Neutrophil (primary cell): ENCODE data around the gene CNTNAP5.

Source experiments
- H3K27ac ChIP-seq: fragments of 200-600 bp; sonication (generic); 2 replicates; pipeline ENCODE4 v1.5.1; 2016; ENCODE audit warnings: mild to moderate bottlenecking, moderate library complexity
- H3K27me3 ChIP-seq: fragments of 200-600 bp; sonication (generic); 2 replicates; pipeline ENCODE4 v1.6.0; 2016; ENCODE audit warnings: mild to moderate bottlenecking
- H3K36me3 ChIP-seq: fragments of 200-600 bp; sonication (generic); 2 replicates; pipeline ENCODE4 v1.5.1; 2017
- H3K4me1 ChIP-seq, 2 experiments: fragments of 200-600 bp in 1 of 2; sonication (generic) in 1 of 2; 1 replicate in 1 of 2; 2 replicates in 1 of 2; pipeline versions ENCODE4 v1.5.1 to v1.6.1; 2013 to 2016; ENCODE audit warnings: low read depth in 1 of 2, low read length in 1 of 2, mild to moderate bottlenecking in 1 of 2, moderate library complexity in 1 of 2; ENCODE audit not compliant: control insufficient read depth in 1 of 2, insufficient read depth in 1 of 2
- H3K4me3 ChIP-seq, 2 experiments: fragments of 200-600 bp in 1 of 2; sonication (generic) in 1 of 2; 1 replicate in 1 of 2; 2 replicates in 1 of 2; pipeline ENCODE4 v1.5.1; 2013 to 2016; ENCODE audit warnings: low read depth in 1 of 2, low read length in 1 of 2, mild to moderate bottlenecking in 1 of 2, moderate library complexity in 1 of 2
- H3K9me3 ChIP-seq: fragments of 200-600 bp; sonication (generic); 2 replicates; pipeline ENCODE4 v1.5.1; 2016
- TF ChIP-seq, protein P1 (sequence below): fragments of 200-600 bp; sonication (generic); IDR thresholded peaks from 2 replicates; pipeline ENCODE4 v1.5.1; 2016; ENCODE audit warnings: antibody characterized with exemption

The CNTNAP5 gene

DNA sequence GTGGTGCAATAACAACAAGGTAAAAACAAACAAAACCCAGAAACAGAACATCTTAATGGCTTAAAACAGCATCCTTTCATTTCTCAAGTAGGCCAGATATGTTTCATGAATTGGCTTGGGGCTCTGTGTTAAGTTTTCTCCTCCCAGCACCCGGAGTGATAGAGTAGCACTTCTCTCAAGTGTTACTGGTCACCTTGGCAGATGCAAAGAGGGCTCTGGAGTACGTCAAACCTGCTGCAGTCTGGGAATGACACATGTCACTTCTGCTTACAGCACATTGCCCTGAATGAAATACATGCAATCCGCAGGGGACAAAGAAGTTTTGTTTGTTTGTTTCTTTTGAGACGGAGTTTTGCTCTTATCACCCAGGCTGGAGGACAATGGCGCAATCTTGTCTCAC, 639.3 kb downstream of the CNTNAP5 start:
- H3K36me3 ChIP-seq, result no peaks in the 10 kb centered on the region
- no peaks in the 10 kb centered on the region for H3K4me1 ChIP-seq
- TF ChIP-seq, protein P1, sequence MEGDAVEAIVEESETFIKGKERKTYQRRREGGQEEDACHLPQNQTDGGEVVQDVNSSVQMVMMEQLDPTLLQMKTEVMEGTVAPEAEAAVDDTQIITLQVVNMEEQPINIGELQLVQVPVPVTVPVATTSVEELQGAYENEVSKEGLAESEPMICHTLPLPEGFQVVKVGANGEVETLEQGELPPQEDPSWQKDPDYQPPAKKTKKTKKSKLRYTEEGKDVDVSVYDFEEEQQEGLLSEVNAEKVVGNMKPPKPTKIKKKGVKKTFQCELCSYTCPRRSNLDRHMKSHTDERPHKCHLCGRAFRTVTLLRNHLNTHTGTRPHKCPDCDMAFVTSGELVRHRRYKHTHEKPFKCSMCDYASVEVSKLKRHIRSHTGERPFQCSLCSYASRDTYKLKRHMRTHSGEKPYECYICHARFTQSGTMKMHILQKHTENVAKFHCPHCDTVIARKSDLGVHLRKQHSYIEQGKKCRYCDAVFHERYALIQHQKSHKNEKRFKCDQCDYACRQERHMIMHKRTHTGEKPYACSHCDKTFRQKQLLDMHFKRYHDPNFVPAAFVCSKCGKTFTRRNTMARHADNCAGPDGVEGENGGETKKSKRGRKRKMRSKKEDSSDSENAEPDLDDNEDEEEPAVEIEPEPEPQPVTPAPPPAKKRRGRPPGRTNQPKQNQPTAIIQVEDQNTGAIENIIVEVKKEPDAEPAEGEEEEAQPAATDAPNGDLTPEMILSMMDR, result no peak
- no peaks in the 10 kb centered on the region for H3K27me3 ChIP-seq
- H3K27ac ChIP-seq, result no peak overlapping the region
- H3K9me3 ChIP-seq, result no peaks in the 10 kb centered on the region
- no peak overlapping the region for H3K4me3 ChIP-seq

GRCh38 chr2:124666976-124667375, 641.9 kb downstream of the CNTNAP5 start:
- no peak overlapping the region for H3K27ac ChIP-seq
- no peaks in the 10 kb centered on the region for H3K27me3 ChIP-seq
- H3K4me1 ChIP-seq, result no peaks in the 10 kb centered on the region
- no peak overlapping the region for H3K4me3 ChIP-seq
- no peaks in the 10 kb centered on the region for H3K36me3 ChIP-seq
- TF ChIP-seq, protein P1, result no peak
- H3K9me3 ChIP-seq, result no peaks in the 10 kb centered on the region

GRCh38 chr2:124668161-124668560, 643.1 kb downstream of the CNTNAP5 start:
- H3K27me3 ChIP-seq, result no peaks in the 10 kb centered on the region
- no peaks in the 10 kb centered on the region for H3K9me3 ChIP-seq
- no peak overlapping the region for H3K27ac ChIP-seq
- H3K36me3 ChIP-seq, result no peaks in the 10 kb centered on the region
- TF ChIP-seq, protein P1, result no peak
- H3K4me3 ChIP-seq, result no peak overlapping the region
- H3K4me1 ChIP-seq, result no peaks in the 10 kb centered on the region

GRCh38 chr2:124670187-124670586, 645.1 kb downstream of the CNTNAP5 start:
- no peaks in the 10 kb centered on the region for H3K27me3 ChIP-seq
- TF ChIP-seq, protein P1, result no peak
- H3K9me3 ChIP-seq, result no peaks in the 10 kb centered on the region
- no peak overlapping the region for H3K27ac ChIP-seq
- no peak overlapping the region for H3K4me3 ChIP-seq
- no peaks in the 10 kb centered on the region for H3K36me3 ChIP-seq
- no peaks in the 10 kb centered on the region for H3K4me1 ChIP-seq

DNA sequence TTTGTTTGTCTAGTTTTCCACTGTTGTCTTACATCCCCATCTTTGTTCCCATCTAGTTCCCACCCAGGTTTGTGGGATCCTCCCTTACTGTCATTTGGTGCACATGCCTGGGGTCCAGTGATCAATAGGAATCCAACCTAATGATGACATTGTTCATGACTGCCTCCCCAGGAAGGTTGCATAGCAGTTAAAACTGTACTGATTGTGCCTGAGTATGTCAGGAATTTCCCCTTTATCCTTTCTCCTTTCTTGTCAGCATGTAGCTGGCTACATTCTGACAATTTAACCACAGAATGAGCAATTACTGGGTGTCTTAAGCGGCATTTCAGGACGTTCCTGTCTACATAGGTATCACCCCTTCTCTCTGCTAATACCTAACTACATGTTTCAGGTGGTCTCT, 653.0 kb downstream of the CNTNAP5 start:
- Histone ChIP-seq H3K27ac (no peak overlapping the region), H3K4me1 (no peaks in the 10 kb centered on the region)
- TF ChIP-seq, protein P1, result no peak

More for the DNA sequence above, 653.0 kb downstream of the CNTNAP5 start:
- Histone ChIP-seq H3K4me3 (no peak overlapping the region), H3K27me3 (no peaks in the 10 kb centered on the region), H3K9me3 (no peaks in the 10 kb centered on the region), H3K36me3 (no peaks in the 10 kb centered on the region)
